ENCODE measurements around the gene IL1R2. TPM values are rescaled to one million over a fixed set of nuclear protein-coding genes. Genes with fewer than 3 reads are reported as not detected.

The IL1R2 gene
- polyA plus RNA-seq, 5 donors, result 0.24 to 0.90 (median 0.69) TPM

DNA sequence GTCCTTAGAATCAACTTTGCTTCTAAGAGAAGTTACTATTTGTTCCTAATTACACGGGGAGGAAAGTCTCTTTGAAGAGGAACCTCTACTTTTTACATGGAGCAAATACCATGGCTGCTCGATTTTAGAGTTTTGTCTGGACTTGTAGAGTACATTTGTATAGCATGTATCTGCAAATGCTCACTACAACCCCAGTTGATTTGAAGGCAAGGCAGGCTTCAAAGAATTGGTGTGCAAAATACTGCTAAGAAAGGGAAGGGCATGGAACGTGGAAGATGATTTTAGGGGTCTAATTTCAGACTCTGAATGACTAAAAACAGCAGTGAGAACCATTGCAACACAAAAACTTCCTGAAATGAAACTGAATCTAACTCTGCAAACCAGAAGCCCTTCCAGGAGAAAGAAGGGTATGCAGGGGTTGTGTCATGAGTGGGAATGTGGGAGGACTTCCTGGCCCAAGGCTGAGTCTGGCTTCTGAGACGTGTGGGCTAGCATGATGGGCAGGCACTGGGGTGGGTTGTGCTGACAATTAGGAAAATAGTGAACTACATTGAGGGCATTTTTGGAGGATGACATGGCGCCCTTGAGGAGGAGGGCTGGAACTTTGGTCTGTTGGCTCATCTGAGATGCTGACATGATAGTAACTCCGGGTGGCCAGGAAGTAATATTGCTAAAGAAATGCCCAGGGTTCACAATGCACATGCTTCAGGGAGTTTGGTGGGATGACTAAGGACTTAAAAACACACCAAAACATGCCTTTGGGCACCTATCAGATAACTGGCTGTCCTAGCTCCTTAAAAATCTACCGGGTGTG, 18.9 kb upstream of the IL1R2 start:
- no peak for DNase-seq

DNA sequence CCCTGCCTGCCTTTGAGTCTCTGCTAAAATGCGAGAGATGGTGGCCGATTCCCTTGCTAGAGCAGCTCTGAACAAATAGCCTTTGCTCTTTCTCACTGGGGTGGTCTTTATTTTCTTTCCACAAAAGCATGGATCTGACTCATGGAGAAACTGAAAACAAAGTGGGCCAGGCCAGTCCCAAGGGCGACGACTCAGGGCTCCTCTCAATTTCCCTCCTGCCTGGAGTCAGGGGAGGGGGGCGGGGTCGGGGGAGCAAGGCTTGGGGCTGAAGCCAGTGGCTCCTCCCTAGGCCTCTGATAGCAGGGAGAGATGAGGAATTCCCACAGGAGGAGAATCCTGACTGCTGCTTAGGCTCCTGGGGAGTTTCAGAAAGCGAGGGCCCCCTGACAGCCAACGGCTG, 17.1 kb upstream of the IL1R2 start:
- no peak for DNase-seq

- DNase-seq, result no peak
Measured at GRCh38 chr2:101975171-101975870, 16.4 kb upstream of the IL1R2 start.

DNA sequence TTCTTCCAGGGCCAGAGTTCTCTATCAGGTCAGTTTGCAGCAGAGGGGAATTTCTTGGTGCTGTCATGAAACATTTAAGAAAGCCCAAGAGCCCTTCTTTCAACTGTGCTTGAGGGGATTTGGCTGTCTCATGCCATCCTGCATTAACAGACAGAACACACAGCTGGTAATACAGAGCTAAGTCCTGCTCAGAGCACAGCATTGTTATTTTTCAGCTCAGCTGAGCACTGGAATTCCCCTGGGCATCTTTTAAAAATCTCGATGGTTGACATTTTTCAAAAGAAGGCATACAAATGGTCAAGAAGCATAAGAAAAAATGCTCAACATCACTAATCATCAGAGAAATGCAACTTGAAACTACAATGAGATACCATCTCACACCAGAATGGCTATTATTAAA, 14.9 kb upstream of the IL1R2 start:
- no peak for DNase-seq

GRCh38 chr2:101980368-101980767, 11.4 kb upstream of the IL1R2 start:
- DNase-seq, result no peak

DNA sequence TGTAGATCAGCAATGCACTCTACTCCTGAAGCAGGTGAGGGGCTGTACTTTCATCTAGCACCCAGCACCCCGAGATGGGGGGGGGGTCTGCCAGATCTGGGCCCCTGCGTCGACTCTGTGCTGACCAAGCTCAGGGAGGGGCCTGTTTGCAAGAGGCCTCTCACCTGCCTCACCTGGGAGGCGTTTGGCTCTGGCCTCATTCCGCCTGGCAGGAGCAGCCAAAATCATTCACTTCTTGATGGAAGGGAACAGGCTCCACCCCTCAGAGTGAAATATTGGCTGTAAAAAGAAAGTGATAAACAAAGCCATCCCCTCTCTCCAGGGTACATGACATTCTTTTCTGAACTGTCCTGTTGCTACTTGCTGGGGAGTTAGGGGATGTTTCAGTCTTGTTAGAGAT, 10.7 kb upstream of the IL1R2 start:
- no peak for DNase-seq

- DNase-seq, result no peak
Measured at GRCh38 chr2:101981504-101981903, 10.3 kb upstream of the IL1R2 start.

GRCh38 chr2:101982495-101983029, 9.2 kb upstream of the IL1R2 start:
- no peak for DNase-seq

GRCh38 chr2:101983486-101983885, 8.3 kb upstream of the IL1R2 start:
- no peak for DNase-seq

- DNase-seq, result no peak
Measured at GRCh38 chr2:101983928-101984327, 7.8 kb upstream of the IL1R2 start.

DNA sequence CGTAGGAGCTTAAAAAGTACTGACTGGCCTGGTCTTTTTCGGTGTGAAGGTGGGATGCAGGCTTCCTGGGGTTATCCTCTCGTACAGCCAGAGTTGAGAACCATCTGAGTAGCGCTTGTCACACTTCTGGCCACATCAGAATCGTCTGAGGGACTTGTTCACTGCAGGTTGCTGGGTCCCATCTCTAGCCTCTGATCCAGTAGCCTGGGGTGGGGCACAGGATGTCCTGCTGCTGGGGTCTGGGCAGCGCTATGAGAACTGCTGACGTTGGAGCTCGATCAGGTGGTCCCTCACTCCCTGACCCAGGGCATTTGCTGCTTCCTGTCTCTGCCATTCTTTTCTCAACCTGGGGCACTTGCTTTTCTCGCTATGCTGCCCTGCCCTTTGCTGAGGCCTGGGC, 7.1 kb upstream of the IL1R2 start:
- no peak for DNase-seq

- DNase-seq, result no peak
Measured at GRCh38 chr2:101985101-101985792, 6.5 kb upstream of the IL1R2 start.

- DNase-seq, result no peak
Measured at GRCh38 chr2:101985793-101986164, 6.0 kb upstream of the IL1R2 start.

DNA sequence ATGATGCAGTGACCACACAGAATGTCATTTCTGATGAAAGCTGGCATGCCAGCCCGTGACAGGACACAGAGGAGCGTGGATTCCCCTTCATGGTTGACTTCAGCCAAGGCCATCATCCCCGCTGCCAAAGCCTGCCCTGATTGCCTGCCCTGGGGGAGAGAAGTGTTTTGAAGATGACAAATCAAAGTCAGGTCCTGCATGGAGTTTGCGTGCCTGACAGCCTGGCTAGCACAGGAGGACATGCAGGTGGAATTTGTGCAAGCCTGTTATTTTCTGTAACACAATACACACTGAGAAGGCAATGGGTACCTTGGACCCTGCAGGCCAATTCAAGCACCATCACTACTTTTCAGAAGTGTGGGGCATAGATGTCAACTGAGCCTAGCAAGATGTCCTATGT, 5.4 kb upstream of the IL1R2 start:
- no peak for DNase-seq

GRCh38 chr2:101986804-101987740, 4.7 kb upstream of the IL1R2 start:
- DNase-seq, result no peak

DNA sequence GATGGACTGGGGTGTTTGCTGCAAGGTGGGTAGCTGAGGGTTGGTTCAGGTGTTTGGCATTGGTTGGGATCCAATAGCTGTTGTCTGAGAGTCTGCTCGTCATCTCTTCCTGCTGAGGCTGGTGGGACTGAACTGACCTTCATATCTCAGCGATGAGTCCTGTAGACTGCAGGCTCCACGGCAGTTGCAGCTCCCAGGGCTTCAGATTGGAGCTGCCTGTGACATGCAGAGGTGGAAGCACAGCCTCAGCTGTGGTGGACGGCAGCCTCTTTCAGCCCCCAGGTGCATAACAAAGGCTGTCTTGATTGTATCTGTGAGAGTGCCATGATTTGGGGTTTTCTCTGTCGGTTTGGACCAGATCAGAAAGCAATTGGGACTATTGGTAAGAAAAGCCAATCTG, 3.9 kb upstream of the IL1R2 start:
- no peak for DNase-seq

DNA sequence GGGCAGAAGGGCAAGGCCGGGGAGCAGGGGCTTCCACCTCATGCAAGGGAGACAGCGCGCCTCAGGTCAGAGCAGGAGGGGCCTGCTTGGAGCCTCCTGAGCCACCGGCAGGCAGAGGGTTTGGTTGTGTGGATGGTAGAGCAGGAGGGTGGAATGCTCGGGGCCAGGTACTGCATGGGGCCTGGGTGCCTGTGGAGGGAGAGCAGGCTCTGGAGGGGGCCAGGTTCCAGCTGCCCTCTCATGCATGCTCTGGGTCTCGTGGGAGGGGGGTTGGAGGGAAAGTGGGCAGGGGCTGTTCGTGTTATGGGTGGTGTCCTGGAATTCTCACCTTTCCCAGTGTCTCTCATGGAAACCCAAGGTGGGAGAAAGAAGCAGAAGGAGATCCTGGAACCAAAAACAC, 3.2 kb upstream of the IL1R2 start:
- no peak for DNase-seq

- no peak for DNase-seq
Measured at GRCh38 chr2:101989740-101990460, 1.9 kb upstream of the IL1R2 start.

DNA sequence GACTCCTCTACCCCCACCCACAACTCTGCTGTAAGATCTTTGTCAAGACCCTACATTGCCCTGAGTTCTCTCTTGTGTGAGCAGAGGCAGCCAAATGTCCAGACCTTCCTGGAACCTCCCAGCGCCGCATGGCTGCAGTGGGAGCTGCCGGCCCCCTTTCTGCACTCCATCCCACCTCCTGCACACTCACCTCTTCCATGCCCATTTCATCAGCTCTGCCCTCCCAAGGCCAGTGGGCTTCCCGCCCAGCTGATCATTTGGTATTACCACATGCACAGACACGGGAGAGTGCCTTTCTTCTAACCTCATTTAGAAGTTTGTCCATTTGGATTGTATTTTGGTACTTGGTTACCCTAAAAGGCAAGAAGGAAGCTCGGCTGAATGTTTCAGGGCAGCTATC, 2.0 kb downstream of the IL1R2 start:
- no peak for DNase-seq

DNA sequence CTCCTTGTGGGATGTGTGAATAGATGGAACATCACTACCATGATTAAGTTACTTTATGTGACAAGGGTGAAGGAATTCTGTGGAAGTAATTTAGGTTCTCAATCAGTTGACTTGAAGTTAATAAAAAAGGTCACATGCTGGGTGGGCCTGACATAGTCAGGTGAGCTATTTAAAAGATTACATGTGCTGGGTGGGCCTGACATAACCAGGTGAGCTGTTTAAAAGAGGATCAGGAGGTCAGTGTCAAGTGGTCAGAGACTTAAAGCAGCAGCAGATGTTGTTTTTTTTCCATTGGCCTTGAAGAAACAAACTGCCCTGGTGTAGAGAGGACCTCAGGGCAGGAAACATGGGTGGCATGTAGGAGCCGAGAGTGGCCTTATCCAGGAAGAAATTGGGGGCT, 3.3 kb downstream of the IL1R2 start:
- no peak for DNase-seq

GRCh38 chr2:101995804-101996203, 4.0 kb downstream of the IL1R2 start:
- DNase-seq, result no peak
